ENCODE measurements around the gene WWOX. TPM values are rescaled to one million over a fixed set of nuclear protein-coding genes. Genes with fewer than 3 reads are reported as not detected.

WWOX gene
- total and polyA plus RNA-seq, 4 donors = 5.4 to 61.5 (median 18.4) TPM

GRCh38 chr16:79099716-79100115 lies 1000.3 kb downstream of the WWOX start:
- no peak for ATAC-seq (ENCODE audit: insufficient read depth, low FRiP score)
- no peak for DNase-seq

GRCh38 chr16:79100447-79100846 lies 1001.0 kb downstream of the WWOX start:
- no peak for DNase-seq
- TF ChIP-seq CTCF (IDR thresholded peaks at IDR 0.05; ENCODE audit: control extremely low read depth, extremely low read depth) = no peak
- Histone ChIP-seq H3K4me3 (no peak overlapping the region), H3K9me3 (ENCODE audit: control insufficient read depth in 4 of 4, insufficient read depth in 3 of 4, low read length in 3 of 4) (no peaks in the 10 kb centered on the region), H3K4me1 (ENCODE audit: control insufficient read depth in 5 of 5, insufficient read depth in 5 of 5, low read length in 5 of 5) (peaks cover 0 to 6% (median 0%) of the 10 kb centered on the region in 5 donors), H3K27ac (ENCODE audit: low read depth in 1 of 2, low read length in 1 of 2) (no peak overlapping the region), H3K36me3 (ENCODE audit: control insufficient read depth in 4 of 4, insufficient read depth in 4 of 4, low read length in 4 of 4) (no peaks in the 10 kb centered on the region), H3K9ac (ENCODE audit: insufficient read depth in 1 of 2, low read length in 2 of 2) (no peak overlapping the region), H3K27me3 (ENCODE audit: control insufficient read depth in 3 of 3, insufficient read depth in 3 of 3, low read length in 2 of 3) (peaks cover 0 to 3% (median 2%) of the 10 kb centered on the region in 3 donors)
- 94 to 98% methylated on average over 8 of the region's 8 CpGs for WGBS, 2 donors
- ATAC-seq (ENCODE audit: insufficient read depth, low FRiP score) = no peak

More at GRCh38 chr16:79099716-79100115, 1000.3 kb downstream of the WWOX start:
- Histone ChIP-seq H3K4me1 (ENCODE audit: control insufficient read depth in 5 of 5, insufficient read depth in 5 of 5, low read length in 5 of 5) (peaks cover 0 to 6% (median 0%) of the 10 kb centered on the region in 5 donors), H3K36me3 (ENCODE audit: control insufficient read depth in 4 of 4, insufficient read depth in 4 of 4, low read length in 4 of 4) (no peaks in the 10 kb centered on the region), H3K9ac (ENCODE audit: insufficient read depth in 1 of 2, low read length in 2 of 2) (no peak overlapping the region), H3K9me3 (ENCODE audit: control insufficient read depth in 4 of 4, insufficient read depth in 3 of 4, low read length in 3 of 4) (no peaks in the 10 kb centered on the region), H3K4me3 (no peak overlapping the region), H3K27ac (ENCODE audit: low read depth in 1 of 2, low read length in 1 of 2) (no peak overlapping the region), H3K27me3 (ENCODE audit: control insufficient read depth in 3 of 3, insufficient read depth in 3 of 3, low read length in 2 of 3) (peaks cover 0 to 3% (median 2%) of the 10 kb centered on the region in 3 donors)
- WGBS, 2 donors = 63 to 78% methylated on average over 2 of the region's 2 CpGs
- TF ChIP-seq CTCF (IDR thresholded peaks at IDR 0.05; ENCODE audit: control extremely low read depth, extremely low read depth) = no peak

GRCh38 chr16:79101491-79101890 lies 1002.0 kb downstream of the WWOX start:
- Histone ChIP-seq H3K4me3 (no peak overlapping the region), H3K27me3 (ENCODE audit: control insufficient read depth in 3 of 3, insufficient read depth in 3 of 3, low read length in 2 of 3) (peaks cover 0 to 3% (median 2%) of the 10 kb centered on the region in 3 donors), H3K4me1 (ENCODE audit: control insufficient read depth in 5 of 5, insufficient read depth in 5 of 5, low read length in 5 of 5) (peaks cover 0 to 6% (median 0%) of the 10 kb centered on the region in 5 donors), H3K9me3 (ENCODE audit: control insufficient read depth in 4 of 4, insufficient read depth in 3 of 4, low read length in 3 of 4) (no peaks in the 10 kb centered on the region), H3K9ac (ENCODE audit: insufficient read depth in 1 of 2, low read length in 2 of 2) (no peak overlapping the region), H3K27ac (ENCODE audit: low read depth in 1 of 2, low read length in 1 of 2) (no peak overlapping the region), H3K36me3 (ENCODE audit: control insufficient read depth in 4 of 4, insufficient read depth in 4 of 4, low read length in 4 of 4) (no peaks in the 10 kb centered on the region)
- ATAC-seq (ENCODE audit: insufficient read depth, low FRiP score) (no peak), DNase-seq (no peak)
- no peak for TF ChIP-seq CTCF (IDR thresholded peaks at IDR 0.05; ENCODE audit: control extremely low read depth, extremely low read depth)
- 63 to 71% methylated on average over 5 of the region's 5 CpGs for WGBS, 2 donors

DNA sequence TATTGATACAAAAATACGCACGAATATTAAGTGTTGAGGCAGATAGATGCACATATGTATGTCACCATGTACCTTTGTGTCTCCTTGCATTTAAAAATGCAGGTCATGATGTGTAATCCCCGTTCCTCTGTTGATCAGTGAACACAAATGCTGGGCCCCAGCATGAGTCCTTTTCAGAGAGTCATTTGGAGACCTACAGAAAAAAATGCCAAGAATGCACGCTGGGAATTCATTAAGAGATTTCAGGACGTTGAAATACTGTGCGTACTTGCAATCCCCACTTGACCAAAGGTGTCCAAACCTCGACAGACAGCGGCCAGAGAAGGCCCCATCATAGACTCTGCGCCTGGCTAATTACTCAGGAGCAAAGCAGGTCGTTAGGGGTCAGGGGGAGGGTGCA lies 1005.1 kb downstream of the WWOX start:
- H3K9ac ChIP-seq (ENCODE audit: insufficient read depth in 1 of 2, low read length in 2 of 2) = no peak overlapping the region
- DNase-seq (no peak), ATAC-seq (ENCODE audit: insufficient read depth, low FRiP score) (no peak)
- no peak overlapping the region for H3K4me3 ChIP-seq
- 69 to 73% methylated on average over 10 of the region's 10 CpGs for WGBS, 2 donors
- H3K27me3 ChIP-seq (ENCODE audit: control insufficient read depth in 3 of 3, insufficient read depth in 3 of 3, low read length in 2 of 3) = peaks cover 0 to 3% (median 2%) of the 10 kb centered on the region in 3 donors
- TF ChIP-seq CTCF (IDR thresholded peaks at IDR 0.05; ENCODE audit: control extremely low read depth, extremely low read depth) = no peak
- H3K36me3 ChIP-seq (ENCODE audit: control insufficient read depth in 4 of 4, insufficient read depth in 4 of 4, low read length in 4 of 4) = no peaks in the 10 kb centered on the region
- no peak overlapping the region for H3K27ac ChIP-seq (ENCODE audit: low read depth in 1 of 2, low read length in 1 of 2)
- no peaks in the 10 kb centered on the region for H3K9me3 ChIP-seq (ENCODE audit: control insufficient read depth in 4 of 4, insufficient read depth in 3 of 4, low read length in 3 of 4)
- no peaks in the 10 kb centered on the region for H3K4me1 ChIP-seq (ENCODE audit: control insufficient read depth in 5 of 5, insufficient read depth in 5 of 5, low read length in 5 of 5)
